HG03139 (cell line): ENCODE data around the gene PCBP3.
"Not testable (repeated sequence)": the region's sequence is repeated elsewhere in the genome, so short reads cannot be mapped to it uniquely, and the experiment has no call there.

Experiments used
- ATAC-seq: cut with Tn5 transposase; IDR thresholded peaks from one replicate; pipeline ENCODE4 v1.9.1; 2021; ENCODE audit not compliant: unreplicated experiment

Gene PCBP3

DNA sequence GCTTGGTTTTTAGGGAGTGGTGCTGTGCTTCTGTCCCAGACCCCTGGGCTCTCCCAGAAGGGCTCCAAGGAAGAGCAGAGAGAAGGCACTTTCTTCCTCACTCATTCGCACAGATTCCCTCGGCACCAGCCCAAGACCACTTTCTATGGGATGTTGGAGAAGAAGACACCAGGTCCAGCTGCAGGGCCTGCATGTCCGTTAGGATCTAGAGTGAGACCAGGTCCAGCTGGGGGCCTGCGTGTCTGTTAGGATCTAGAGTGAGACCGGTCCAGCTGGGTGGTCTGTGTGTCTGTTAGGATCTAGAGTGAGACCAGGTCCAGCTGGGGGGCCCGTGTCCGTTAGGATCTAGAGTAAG lies 30.9 kb upstream of the PCBP3 start:
- ATAC-seq: not testable (repeated sequence)

DNA sequence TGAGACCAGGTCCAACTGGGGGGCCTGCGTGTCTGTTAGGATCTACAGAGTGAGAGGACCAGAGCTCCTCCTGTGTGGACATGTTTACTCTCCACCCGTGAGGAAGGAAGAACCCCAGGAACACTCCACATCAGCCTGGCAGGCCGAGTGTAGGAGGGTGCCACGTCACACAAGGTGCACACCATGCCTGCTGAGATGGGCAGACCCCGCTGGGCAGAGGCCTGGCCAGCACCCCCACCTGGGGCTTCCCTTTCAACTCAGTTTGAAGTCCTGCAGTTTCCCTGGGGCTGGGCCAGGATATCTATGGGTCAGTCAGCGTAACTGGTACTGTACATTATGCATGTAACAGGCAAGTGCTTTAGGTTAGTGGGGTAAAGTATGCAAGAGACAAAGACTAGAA lies 30.1 kb upstream of the PCBP3 start:
- ATAC-seq: no peak

DNA sequence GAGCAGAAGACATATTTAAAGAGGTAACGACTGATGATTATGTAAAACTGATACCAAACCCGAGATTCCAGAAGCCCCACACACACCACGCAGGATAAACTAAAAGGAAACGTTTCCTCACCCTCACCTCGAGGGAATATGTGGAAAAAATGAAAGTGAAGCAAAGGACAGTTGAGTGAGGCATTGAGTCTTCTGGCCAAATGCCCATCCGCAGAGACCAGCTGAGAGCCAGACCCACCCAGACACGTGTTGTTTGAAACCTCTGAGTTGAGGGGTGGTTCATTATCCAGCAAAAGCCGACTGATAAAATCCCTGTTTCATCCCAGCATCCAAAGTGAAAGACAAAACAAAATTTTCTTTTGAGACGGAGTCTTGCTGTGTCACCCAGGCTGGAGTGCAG lies 29.6 kb upstream of the PCBP3 start:
- ATAC-seq: no peak

DNA sequence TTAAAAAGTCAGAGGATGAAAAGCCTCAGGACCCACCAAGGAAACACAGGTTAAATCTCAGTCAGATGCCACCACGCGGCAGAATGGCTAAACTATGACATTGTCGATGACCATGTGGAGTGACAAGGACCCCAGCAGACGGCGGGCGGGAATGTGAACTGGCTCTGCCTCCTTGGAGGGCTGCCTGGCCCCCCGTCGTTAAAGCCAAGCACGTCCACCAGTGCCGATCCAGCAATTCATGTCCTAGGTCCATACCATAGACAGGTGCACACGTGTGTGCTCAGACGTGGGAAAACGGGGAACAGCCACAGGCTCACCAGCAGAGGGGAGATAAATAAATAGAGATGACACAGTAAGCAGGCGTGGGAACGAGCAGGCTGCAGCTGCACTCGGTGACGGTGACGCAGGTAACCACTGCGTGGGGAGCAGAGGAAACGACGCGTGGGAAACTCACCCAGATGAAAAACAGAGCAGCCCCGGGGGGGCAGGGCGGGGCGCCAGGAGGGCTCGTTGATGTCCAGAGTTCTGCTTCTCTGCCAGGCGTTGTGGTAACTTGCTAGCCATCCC lies 28.3 kb upstream of the PCBP3 start:
- ATAC-seq: no peak

DNA sequence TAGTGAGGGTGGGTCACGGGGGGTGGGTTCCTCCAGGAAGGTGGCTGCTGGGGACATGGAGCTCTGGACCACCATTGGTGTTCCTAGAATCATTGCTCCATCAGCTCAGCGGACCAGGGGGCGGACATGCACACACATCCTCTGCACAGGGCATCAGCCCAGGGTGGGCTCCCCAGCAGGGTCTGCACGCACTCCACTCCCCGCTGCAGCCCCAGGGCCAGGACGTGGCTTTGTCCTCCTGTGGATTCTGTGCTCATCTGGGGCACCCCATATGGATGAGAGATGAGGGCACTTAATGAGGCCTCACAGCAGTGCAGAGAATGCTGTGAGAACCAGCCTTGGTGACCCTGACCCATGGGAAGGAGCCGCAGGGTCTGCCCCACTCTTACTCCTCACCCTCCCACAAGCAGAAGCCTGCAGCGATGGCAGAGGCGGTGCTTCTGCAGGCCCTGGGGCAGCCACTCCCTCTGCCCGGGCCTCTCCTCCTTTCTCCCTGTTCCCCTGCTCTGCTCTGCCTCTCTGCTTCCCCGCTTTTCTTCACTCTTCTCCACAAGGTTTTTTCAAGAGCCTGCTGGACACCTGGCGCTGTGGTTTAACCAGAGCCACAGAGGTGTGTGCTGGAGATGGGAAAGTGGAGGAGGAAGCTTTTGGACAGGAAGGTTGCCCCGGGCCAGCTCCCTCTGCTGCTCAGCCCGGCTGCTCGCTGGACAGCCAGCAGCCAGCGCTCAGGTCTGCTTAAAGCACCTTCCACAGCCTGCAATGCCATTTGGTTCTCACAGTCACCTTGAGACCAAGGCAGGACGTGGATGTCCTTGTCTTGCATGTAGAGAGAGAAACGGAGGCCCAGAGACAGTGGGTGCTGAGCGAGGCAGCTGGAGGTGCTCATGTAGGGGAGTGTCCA lies 26.3 kb upstream of the PCBP3 start:
- ATAC-seq: no peak

DNA sequence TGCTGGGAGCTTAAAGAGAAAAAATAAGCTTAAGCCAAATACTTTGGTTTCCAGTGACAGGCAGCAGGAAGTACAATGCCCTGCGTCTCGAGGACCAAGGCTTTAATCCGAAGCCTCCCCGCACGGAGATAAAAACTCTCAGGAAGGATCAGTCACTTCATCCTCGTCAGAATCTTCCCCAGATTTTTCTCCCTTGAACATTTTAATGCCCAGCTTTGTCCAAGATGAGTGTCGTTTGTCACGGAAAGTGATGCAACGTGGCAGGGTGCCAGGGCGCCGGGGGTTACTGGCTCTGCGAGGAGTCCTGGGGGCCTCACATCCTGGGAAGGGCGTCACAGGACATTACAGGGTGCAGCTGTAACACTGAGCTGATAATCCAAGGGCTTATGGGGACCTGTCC lies 25.2 kb upstream of the PCBP3 start:
- no peak for ATAC-seq

DNA sequence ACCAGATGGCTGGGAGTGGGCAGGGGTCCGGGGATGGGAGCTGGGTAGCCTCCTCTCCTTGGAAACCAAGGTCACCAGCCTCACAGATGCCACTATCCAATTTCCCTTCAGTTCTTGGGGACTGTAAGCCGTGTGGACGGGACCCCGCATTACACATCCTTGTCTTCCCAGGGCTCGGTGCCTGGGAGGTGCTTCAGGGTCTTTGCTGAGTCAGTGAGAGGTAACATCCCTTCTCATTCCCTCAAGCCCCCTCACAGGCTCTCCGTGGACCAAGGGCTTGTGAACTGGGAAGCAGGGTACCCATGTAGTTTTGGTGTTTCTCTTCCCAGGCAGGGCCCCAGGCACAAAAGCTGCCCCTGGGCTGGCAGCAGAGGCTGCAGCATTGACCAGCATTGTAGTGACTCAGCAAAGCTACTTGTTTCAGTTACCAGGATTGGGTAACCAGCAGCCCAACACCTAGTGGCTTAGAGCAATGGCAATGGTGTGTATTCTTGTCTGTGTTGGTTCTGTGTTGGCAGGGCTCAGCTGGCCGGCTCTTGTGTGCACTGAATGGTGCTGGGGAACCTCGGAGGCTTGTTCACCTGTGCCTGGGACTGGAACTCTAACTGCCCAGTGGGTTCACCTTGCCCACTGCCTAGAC lies 24.6 kb upstream of the PCBP3 start:
- ATAC-seq: no peak

DNA sequence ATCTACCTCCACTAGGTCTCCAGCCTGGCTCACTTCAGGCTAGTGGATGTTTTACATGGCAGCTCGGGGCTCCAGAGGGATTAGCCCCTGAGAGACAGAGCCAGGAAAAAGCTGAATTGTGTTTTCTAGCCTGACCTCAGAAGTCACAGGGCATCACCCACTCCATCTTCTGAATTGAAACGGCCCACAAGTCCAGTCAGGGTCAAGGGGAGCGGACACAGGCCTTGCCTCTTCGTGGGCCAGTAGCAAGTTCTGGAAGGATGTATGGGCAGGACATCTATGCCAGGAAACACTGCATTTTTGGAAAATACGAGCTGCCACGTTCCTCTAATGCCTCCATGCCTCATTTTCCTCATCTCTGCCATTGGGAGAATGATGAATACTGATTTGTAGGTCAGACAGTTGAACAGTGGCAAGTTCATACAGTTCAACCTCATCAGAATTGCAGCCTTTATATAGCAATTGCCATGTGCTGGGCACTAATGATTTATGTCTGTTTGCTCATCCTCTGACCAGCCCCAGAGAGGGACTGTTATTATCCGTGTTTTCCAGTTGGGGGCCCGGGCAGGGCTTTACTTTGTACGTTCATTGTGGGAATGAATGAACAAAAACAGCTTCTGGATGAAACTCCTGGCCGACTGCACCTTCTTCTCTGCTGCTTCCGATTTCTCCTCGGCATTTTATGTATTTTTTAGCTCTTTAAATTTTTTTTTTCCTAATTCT lies 23.2 kb upstream of the PCBP3 start:
- ATAC-seq: no peak

DNA sequence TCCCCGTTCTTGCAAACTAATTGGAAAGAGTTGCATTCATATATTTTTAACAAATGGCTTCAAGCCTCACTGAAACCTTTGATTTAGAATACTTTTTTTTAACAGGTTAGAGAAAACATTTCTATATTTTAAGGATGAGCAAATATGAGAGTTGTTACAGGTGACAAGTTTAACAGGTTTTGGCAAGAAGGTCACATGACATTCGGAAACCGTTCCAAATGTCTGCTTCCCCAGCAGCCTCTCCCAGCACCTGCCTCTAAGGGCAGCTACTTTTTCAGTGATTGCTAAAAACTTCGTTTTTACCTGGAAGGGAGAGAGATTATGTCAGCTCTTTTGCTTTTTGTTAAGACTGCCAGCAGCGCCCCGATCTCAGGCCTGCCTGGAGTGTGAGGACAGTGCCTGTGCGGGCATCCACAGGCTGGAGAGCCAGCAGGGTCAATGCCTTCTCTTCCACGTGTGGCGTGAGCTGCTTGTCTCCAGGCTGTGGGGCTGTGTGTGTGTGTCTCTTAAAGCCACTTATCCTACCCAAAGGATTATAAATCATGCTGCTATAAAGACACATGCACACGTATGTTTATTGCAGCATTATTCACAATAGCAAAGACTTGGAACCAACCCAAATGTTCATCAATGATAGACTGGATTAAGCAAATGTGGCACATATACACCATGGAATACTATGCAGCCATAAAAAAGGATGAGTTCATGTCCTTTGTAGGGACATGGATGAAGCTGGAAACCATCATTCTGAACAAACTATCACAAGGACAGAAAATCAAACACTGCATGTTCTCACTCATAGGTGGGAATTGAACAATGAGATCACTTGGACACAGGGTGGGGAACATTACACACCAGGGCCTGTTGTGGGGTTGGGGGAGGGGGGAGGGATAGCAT lies 21.8 kb upstream of the PCBP3 start:
- ATAC-seq: not testable (repeated sequence)

DNA sequence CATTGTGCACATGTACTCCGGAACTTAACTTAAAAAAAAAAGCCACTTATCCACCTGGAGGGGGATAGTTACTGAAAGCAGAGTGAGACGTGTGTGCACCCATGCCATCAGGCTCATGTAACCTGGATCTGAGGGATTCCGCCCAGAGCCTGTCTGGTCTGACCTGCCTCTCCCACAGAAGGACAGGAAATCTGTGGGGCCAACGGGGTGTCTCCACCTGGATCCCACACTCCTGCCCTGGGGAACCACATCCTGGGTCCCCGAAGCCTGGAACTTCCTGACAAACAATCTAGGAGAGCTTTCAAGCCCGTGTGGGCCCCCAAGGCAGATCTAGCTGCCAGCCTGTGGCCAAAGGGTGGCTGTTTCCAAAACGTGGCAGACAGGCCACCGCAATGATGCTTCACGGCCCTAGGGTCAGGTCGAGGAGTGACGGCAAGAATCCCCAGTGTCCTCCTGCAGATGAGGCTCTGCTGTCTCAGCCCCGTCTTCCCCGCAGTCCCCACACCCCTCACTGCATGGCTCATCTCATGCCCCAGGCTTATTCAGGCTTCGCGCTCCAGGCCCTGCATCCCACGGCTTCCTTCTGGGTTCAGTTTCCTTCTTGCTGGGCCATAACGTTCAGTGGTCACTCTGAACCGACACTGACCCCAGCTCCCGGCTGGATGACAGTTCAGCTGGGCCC lies 21.0 kb upstream of the PCBP3 start:
- ATAC-seq: no peak

DNA sequence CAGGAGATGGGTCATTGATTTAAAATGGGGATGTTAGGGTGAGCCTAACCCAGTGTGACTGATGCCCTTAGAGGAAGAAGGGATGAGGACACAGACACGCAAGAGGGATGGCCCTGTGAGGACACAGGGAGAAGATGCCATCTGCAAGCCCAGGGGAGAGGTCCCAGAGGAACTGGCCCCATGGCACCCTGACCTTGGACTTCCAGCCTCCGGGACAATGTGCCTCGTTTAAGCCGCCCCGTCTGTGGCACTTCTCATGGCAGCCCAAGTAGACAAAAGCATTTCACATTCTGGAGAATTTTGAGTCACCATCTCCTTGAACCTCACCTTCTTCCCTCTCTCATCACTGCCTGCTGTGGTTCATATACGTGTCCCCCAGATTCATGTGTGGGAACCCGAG lies 20.1 kb upstream of the PCBP3 start:
- ATAC-seq: no peak

DNA sequence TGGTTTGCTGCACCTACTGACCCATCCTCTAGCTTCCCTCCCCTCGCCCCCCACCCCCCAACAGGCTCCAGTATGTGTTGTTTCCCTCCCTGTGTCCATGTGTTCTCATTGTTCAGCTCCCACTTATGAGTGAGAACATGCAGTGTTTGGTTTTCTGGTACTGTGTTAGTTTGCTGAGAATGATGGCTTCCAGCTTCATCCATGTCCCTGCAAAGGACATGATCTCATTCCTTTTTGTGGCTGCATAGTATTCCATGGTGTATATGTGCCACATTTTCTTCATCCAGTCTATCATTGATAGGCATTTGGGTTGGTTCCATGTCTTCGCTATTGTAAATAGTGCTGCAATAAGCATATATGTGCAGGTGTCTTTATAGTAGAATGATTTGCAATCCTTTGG lies 17.4 kb upstream of the PCBP3 start:
- not testable (repeated sequence) for ATAC-seq

DNA sequence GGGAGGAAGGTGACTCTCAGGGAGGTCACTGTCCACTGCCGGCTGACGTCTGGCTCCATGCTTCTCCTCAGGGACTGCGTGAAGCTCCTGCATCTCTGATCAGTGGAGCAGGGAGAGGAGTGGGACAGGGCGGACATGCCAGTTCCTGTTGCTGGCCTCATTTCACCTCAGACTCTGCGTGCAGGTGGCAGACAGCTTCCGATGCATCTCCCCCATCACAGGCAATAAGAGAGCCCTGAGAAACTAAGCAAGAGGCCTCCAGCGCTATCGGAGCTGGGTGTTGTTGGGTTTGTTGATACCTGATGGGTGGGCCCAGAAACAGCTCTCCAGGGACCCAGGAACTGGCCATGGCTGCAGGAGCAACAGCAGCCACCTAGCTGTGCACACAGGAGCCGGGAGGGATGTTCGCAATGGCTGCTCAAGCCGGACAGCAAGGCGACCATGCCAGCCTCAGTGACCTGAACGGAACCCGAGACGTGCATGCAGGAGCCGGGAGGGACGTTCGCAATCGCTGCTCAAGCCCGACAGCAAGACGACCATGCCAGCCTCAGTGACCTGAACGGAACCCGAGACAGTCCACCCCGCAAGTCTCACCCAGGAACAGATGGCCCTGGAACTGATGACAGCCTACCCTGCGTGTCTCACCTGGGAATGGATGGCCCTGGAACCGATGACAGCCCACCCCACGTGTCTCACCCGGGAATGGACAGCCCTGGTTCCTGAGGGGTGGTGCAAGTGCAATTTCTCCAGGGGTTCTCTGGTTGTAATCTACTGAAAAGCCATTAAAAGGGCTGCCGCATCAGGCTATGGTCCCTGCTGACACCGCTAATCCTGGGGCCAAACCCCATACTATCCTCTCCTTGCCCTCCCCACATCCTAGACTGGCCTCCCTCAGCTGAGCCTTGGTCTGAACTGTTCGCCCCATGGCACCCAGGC lies 14.2 kb upstream of the PCBP3 start:
- ATAC-seq: no peak

DNA sequence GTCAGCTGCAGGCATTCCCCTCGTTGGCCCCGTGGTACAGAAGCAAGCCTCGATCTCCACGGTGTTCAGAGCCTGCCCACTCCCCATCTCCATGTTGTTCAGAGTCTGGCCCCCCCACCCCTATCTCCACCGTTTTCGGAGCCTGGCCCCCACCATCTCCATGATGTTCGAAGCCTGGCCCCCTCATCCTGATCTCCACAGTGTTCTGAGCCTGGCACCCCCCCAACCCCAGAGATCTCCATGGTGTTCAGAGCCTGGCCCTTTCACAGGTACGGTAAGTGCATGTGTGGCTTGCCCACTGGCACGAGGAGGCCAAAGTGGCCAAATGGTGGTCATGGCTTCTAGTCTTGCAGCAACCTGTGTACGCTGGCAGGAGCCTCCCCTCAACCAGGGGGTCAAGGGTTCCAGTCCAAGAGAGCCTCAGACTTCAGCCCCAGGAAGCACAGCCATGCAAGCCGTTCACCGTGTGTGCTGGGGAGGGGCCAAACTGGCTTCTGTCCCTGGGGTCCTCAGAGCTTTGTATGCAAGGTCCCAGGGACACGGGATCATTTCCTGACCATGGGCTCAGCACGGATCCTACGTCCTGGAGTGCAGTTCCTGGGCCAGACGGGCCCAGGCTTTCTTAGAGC lies 13.3 kb upstream of the PCBP3 start:
- no peak for ATAC-seq

DNA sequence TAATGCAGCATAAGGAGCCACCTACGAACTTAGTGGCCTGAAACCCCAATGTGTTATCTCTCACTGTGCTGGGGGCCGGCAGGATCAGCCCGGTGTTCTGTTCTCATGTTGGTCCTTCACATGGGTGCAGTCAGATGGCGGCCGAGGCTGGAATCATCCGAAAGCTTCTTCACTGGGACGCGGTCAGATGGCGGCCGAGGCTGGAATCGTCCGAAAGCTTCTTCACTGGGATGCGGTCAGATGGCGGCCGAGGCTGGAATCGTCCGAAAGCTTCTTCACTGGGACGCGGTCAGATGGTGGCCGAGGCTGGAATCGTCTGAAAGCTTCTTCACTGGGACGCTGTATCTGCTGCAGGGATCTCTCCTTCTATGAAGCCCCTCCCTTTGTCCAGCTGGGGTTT lies 12.6 kb upstream of the PCBP3 start:
- no peak for ATAC-seq

DNA sequence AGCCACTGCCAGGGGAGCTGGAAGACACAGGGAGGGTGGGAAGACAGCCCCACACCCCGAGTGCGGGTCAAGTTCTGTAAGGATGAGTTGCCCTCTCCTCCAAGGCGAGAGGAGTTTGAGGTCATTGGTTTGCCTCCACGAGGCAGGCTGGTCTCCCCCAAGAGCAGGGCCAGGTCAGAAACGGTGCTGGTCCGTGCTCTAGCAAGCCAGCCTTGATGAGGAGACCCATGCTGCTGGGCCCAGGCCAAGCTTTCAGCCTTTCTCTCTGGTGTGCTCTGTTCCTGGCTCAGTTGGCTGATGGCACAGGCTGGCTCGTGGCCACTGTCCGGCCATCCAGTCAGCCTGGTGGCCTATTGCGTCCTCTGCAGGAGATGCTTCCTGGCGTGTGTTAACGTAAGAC lies 12.0 kb upstream of the PCBP3 start:
- no peak for ATAC-seq

DNA sequence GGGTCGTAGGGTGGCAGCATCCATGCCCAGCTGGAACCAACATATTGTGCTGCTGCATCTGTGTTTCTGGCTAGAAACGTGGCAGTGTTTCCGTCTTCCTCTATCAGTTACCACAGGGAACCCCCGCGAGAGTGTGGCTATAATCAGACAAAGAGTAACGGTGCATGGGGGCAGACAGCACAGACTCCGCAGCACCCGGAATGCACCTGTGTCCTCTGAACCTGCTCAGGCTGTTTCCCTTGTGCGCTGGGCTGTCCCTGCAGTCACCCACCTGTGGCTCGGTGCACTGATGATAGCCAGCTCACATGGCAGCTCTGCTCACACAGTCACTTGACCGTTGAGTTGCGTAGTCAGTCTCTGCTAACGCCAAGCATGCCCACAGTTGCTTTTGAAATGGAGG lies 11.4 kb upstream of the PCBP3 start:
- no peak for ATAC-seq

DNA sequence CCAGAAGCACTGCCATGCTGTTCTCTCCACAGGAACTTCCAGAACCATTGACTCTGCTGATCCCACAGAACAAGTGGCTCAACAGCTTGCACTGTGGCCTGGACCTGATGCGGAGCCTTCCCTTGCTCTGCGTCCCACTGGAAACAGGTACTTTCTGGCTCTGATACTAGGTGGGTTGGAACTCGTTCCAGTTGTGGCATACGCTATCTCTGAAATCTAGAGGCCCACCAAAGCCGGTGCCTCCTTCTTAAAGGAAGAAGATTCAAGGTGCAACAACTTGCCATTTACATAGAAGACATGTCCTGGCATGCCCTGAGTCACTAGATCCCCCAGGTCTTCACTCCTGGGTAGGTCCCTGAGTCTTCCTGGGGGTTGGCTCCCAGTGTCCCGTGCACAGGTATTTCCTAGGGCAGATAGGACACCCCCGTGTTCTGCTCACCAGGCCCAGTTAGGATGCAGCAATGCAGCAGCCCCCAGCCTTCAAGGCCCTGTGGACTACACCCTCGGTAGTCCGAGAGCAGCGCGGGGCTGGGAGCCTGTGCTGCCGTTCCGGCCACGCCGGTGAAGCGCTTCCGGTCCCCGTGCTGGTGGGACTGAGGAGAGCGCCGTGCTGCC lies 10.8 kb upstream of the PCBP3 start:
- no peak for ATAC-seq
